Sigmoid colon (tissue), 7 donors: Measurements from ENCODE around the gene EVX1. TPM values are rescaled to one million over a fixed set of nuclear protein-coding genes. Genes with fewer than 3 reads are reported as not detected.

Experiments used
- DNase-seq: peaks from one replicate; pipeline ENCODE4 v3.0.0-alpha.2; 2019
- H3K27ac ChIP-seq, 4 donors: fragments of 200-600 bp; sonication (generic); one replicate each; pipeline ENCODE4 v1.5.1; 2016 to 2019; ENCODE audit warnings: mild to moderate bottlenecking in 1 of 4
- H3K27me3 ChIP-seq, 3 donors: fragments of 200-600 bp; sonication (generic); one replicate each; pipeline ENCODE4 v1.5.1; 2019; ENCODE audit warnings: mild to moderate bottlenecking in 1 of 3
- H3K36me3 ChIP-seq, 4 donors: fragments of 200-600 bp; sonication (generic); one replicate each; pipeline ENCODE4 v1.5.1; 2016 to 2019
- H3K4me1 ChIP-seq, 4 donors: fragments of 200-600 bp; sonication (generic); one replicate each; pipeline ENCODE4 v1.5.1; 2017 to 2019
- H3K4me3 ChIP-seq, 4 donors: fragments of 200-600 bp; sonication (generic); one replicate each; pipeline ENCODE4 v1.5.1; 2017 to 2019; ENCODE audit warnings: mild to moderate bottlenecking in 2 of 4, moderate library complexity in 1 of 4
- H3K9me3 ChIP-seq, 4 donors: fragments of 200-600 bp in 3 of 4; sonication (generic) in 3 of 4; one replicate each; pipeline versions ENCODE4 v1.5.1 to v1.6.1; 2013 to 2019
- CTCF ChIP-seq, 4 experiments: fragments of 450-650 bp in 3 of 4; fragments of 200-600 bp in 1 of 4; IDR thresholded peaks; one replicate each; pipeline ENCODE4 v1.5.1; 2016 to 2019; ENCODE audit warnings: antibody characterized with exemption in 4 of 4, mild to moderate bottlenecking in 3 of 4, moderate library complexity in 2 of 4
- EP300 ChIP-seq, 4 donors: sonication (generic); formaldehyde crosslinking; IDR thresholded peaks; one replicate each; pipeline ENCODE4 v1.6.1; 2017; ENCODE audit warnings: antibody characterized with exemption in 4 of 4
- POLR2A ChIP-seq, 2 donors: fragments of 450-650 bp; IDR thresholded peaks; one replicate each; pipeline ENCODE4 v1.6.1; 2016; ENCODE audit warnings: antibody characterized with exemption in 2 of 2, mild to moderate bottlenecking in 2 of 2, moderate library complexity in 2 of 2
- POLR2AphosphoS5 ChIP-seq, 4 donors: sonication (generic); formaldehyde crosslinking; IDR thresholded peaks; one replicate each; pipeline ENCODE4 v1.6.1; 2017; ENCODE audit warnings: antibody characterized with exemption in 4 of 4
- WGBS, 2 donors: extraction: QIAGEN DNeasy Blood & Tissue Kit; methylation state at CpG; one replicate each; pipeline ENCODE4 v1.1.7; 2013; 5-methylcytosine and 5-hydroxymethylcytosine counted together
- intact Hi-C: fragments of 100-400 bp; cut with DNase I; formaldehyde crosslinking; loops from one replicate; pipeline ENCODE4 v1.15.1; 2023
- polyA plus RNA-seq, 3 donors: library from polyadenylated mRNA; stranded (reverse); fragments of 200-250 nt; gene quantifications; one replicate each; pipeline ENCODE4 v1.2.3, GENCODE V29; 2013
- total RNA-seq, 4 donors: library from RNA; depleted of rRNA; stranded (reverse); fragments of >200 nt; gene quantifications; one replicate each; pipeline ENCODE4 v1.1.0, GENCODE V29; 2016
- donor health status: healthy with polysubstance abuse.
- donor health status: Bipolar disorder and iron deficiency.
- donor health status: healthy.

The EVX1 gene
- total and polyA plus RNA-seq, 7 donors: 0.32 to 1.4 (median 1.2) TPM; not detected in 4

GRCh38 chr7:27209933-27210440, 32.6 kb upstream of the EVX1 start:
- H3K9me3 ChIP-seq: no peaks in the 10 kb centered on the region
- H3K27ac ChIP-seq: no peak overlapping the region
- WGBS, 2 donors: 18 to 38% methylated on average over 11 of the region's 11 CpGs
- DNase-seq: no peak
- H3K36me3 ChIP-seq: no peaks in the 10 kb centered on the region
- H3K27me3 ChIP-seq: peaks cover 12 to 85% (median 24%) of the 10 kb centered on the region in 3 donors
- peak overlapping the region in 2 of 4 donors; percentile 39 to 42 for H3K4me3 ChIP-seq
- TF ChIP-seq POLR2A (IDR thresholded peaks at IDR 0.05) (no peak), POLR2AphosphoS5 (IDR thresholded peaks at IDR 0.05) (no peak), CTCF (IDR thresholded peaks at IDR 0.05) (no peak), EP300 (IDR thresholded peaks at IDR 0.05) (no peak)
- H3K4me1 ChIP-seq: peaks cover 0 to 18% (median 16%) of the 10 kb centered on the region in 4 donors
- intact Hi-C loops: loop anchor here (5.0 to 10.0 kb wide), 2 partner anchors 32 to 1195 kb away; partner anchors contain the start of gene EVX1

- WGBS, 2 donors: 2 to 8% methylated on average over 32 of the region's 32 CpGs
- TF ChIP-seq POLR2A (IDR thresholded peaks at IDR 0.05) (no peak), POLR2AphosphoS5 (IDR thresholded peaks at IDR 0.05) (no peak), CTCF (IDR thresholded peaks at IDR 0.05) (peak; percentile 64 to 91 (median 86)), EP300 (IDR thresholded peaks at IDR 0.05) (no peak)
- Histone ChIP-seq H3K4me3 (peak overlapping the region; percentile 7 to 42 (median 35)), H3K27ac (peak overlapping the region in 1 of 4 donors; percentile 21), H3K27me3 (peaks cover 7 to 79% (median 19%) of the 10 kb centered on the region in 3 donors), H3K36me3 (no peaks in the 10 kb centered on the region), H3K4me1 (peaks cover 0 to 12% (median 10%) of the 10 kb centered on the region in 4 donors), H3K9me3 (no peaks in the 10 kb centered on the region)
- intact Hi-C loops: no loop called here
- peak; percentile 82 for DNase-seq
Measured at GRCh38 chr7:27210441-27211083, 32.0 kb upstream of the EVX1 start.

GRCh38 chr7:27211084-27211446, 31.5 kb upstream of the EVX1 start:
- WGBS, 2 donors: 79 to 83% methylated on average over 1 of the region's 1 CpG
- H3K27ac ChIP-seq: no peak overlapping the region
- no peak for TF ChIP-seq CTCF (IDR thresholded peaks at IDR 0.05)
- TF ChIP-seq EP300 (IDR thresholded peaks at IDR 0.05): no peak
- no peak for TF ChIP-seq POLR2A (IDR thresholded peaks at IDR 0.05)
- TF ChIP-seq POLR2AphosphoS5 (IDR thresholded peaks at IDR 0.05): no peak
- H3K9me3 ChIP-seq: no peaks in the 10 kb centered on the region
- no peak for DNase-seq
- H3K4me1 ChIP-seq: peaks cover 0 to 10% (median 7%) of the 10 kb centered on the region in 4 donors
- peaks cover 3 to 74% (median 14%) of the 10 kb centered on the region in 3 donors for H3K27me3 ChIP-seq
- H3K4me3 ChIP-seq: no peak overlapping the region
- intact Hi-C loops: no loop called here
- H3K36me3 ChIP-seq: no peaks in the 10 kb centered on the region

GRCh38 chr7:27211764-27212204, 30.8 kb upstream of the EVX1 start:
- H3K36me3 ChIP-seq: no peaks in the 10 kb centered on the region
- peaks cover 3 to 70% (median 13%) of the 10 kb centered on the region in 3 donors for H3K27me3 ChIP-seq
- WGBS, 2 donors: 51 to 79% methylated on average over 3 of the region's 3 CpGs
- DNase-seq: no peak
- TF ChIP-seq POLR2AphosphoS5 (IDR thresholded peaks at IDR 0.05) (peak in 1 of 4 donors; percentile 47), CTCF (IDR thresholded peaks at IDR 0.05) (no peak), EP300 (IDR thresholded peaks at IDR 0.05) (no peak), POLR2A (IDR thresholded peaks at IDR 0.05) (no peak)
- H3K27ac ChIP-seq: no peak overlapping the region
- H3K4me3 ChIP-seq: no peak overlapping the region
- intact Hi-C loops: no loop called here
- peaks cover 0 to 10% (median 7%) of the 10 kb centered on the region in 4 donors for H3K4me1 ChIP-seq
- H3K9me3 ChIP-seq: no peaks in the 10 kb centered on the region
